MCF 10A (cell line): Measurements from ENCODE around the gene ZNF93. TPM values are rescaled to one million over a fixed set of nuclear protein-coding genes. Genes with fewer than 3 reads are reported as not detected.
"Not testable (repeated sequence)": the region's sequence is repeated elsewhere in the genome, so short reads cannot be mapped to it uniquely, and the experiment has no call there.

ENCODE experiments used
- BruUV-seq: library from RNA; stranded (reverse); fragments of 400-500 nt; replicated peaks from 2 replicates; lab custom pipeline; 2021; lab: Mats Ljungman, UMichigan
- CTCF ChIA-PET: fragments of 300-600 bp; sonication (Branson Sonifier 250); formaldehyde crosslinking; extraction: SDS; loops from one replicate; lab custom pipeline; 2021; ENCODE audit warnings: antibody characterized with exemption, inconsistent platforms; lab: Yijun Ruan, JAX
- POLR2A ChIA-PET: fragments of 300-600, 350-650 bp; sonication (Branson Sonifier 250); formaldehyde crosslinking; extraction: SDS; loops from one replicate; lab custom pipeline; 2020; ENCODE audit warnings: antibody characterized with exemption, inconsistent platforms; lab: Yijun Ruan, JAX
- DNase-seq: peaks from one replicate; pipeline ENCODE4 v3.0.0-alpha.2; 2018; ENCODE audit not compliant: unreplicated experiment
- H3K27ac Mint-ChIP-seq: one replicate; pipeline ENCODE4 v1.8.0; 2022; ENCODE audit warnings: mild to moderate bottlenecking, low read depth, mixed read lengths; ENCODE audit not compliant: unreplicated experiment
- H3K27me3 Mint-ChIP-seq: one replicate; pipeline ENCODE4 v1.8.0; 2022; ENCODE audit warnings: mixed read lengths; ENCODE audit not compliant: insufficient read depth, unreplicated experiment
- H3K36me3 Mint-ChIP-seq: one replicate; pipeline ENCODE4 v1.8.0; 2022; ENCODE audit warnings: mild to moderate bottlenecking, moderate library complexity, mixed read lengths; ENCODE audit not compliant: insufficient read depth, unreplicated experiment
- H3K4me1 Mint-ChIP-seq: one replicate; pipeline ENCODE4 v1.8.0; 2022; ENCODE audit warnings: mixed read lengths; ENCODE audit not compliant: insufficient read depth, unreplicated experiment
- H3K4me3 Mint-ChIP-seq: one replicate; pipeline ENCODE4 v1.8.0; 2022; ENCODE audit warnings: mild to moderate bottlenecking, moderate library complexity, mixed read lengths; ENCODE audit not compliant: unreplicated experiment
- H3K9me3 Mint-ChIP-seq: one replicate; pipeline ENCODE4 v1.8.0; 2022; ENCODE audit warnings: mixed read lengths; ENCODE audit not compliant: unreplicated experiment
- intact Hi-C: fragments of 100-400 bp; cut with micrococcal nuclease; formaldehyde crosslinking; loops from 2 replicates; pipeline ENCODE4 v1.14.1; 2022
- total RNA-seq: library from RNA; stranded (reverse); gene quantifications from 2 replicates; pipeline ENCODE4 v1.2.3, GENCODE V29; 2022
- TF ChIP-seq, protein P1 (sequence below): fragments of 200-600 bp; IDR thresholded peaks from one replicate; pipeline ENCODE4 v1.8.0; 2022; ENCODE audit warnings: antibody characterized with exemption, mild to moderate bottlenecking; ENCODE audit not compliant: unreplicated experiment

The ZNF93 gene
- total RNA-seq, 1 experiment from 2014 or later: 1.1 TPM

DNA sequence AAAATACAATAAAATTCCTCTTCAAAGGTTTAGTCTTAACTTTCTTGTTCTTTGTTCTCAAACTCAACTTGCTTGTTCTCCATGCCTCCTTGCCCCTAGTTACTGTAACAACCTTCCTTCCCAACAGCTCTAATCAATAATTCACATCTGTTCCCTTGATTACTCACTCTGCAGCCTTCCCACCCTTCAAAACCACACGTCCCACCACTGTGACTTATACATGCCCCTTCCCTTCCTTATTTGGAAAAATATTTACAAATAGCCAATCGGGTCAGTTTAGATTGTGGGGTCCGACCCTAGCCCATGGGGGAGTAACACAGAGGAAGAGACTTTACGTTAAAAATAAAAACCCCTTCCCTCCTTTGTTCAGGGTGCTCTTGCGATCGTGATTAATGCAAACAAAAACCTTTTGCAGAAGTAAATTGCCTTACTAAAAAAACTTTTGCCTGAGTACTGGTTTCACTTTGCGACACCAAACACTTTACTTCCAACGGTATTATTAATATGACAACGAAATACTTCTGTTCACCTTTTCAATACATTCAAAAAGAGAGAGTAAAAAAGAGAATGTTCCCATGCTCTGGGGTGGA, 512 bp upstream of the ZNF93 start:
- no peaks in the 10 kb centered on the region for H3K36me3 Mint-ChIP-seq
- CTCF ChIA-PET: no interaction called here
- H3K9me3 Mint-ChIP-seq: peaks cover 28% of the 10 kb centered on the region

DNA sequence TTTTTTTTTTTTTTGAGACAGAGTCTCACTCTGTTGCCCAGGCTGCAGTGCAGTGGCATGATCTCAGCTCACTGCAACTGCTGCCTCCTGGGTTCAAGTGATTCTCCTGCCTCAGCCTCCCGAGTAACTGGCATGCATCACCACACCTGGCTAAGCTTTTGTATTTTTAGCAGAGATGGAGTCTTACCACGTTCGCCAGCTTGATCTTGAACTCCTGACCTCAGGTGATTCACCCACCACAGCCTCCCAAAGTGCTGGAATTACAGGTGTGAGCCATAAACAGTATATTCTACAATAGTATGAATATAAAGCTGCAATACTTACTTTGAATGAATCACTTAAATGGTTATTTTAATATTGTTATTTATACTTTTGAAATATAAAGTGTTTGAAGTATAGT, 6.8 kb downstream of the ZNF93 start:
- H3K27me3 Mint-ChIP-seq, CTCF ChIA-PET, H3K4me3 Mint-ChIP-seq, intact Hi-C loops, H3K27ac Mint-ChIP-seq, BruUV-seq, DNase-seq, H3K4me1 Mint-ChIP-seq, POLR2A ChIA-PET, H3K36me3 Mint-ChIP-seq: not testable (repeated sequence)
- peaks cover 21% of the 10 kb centered on the region for H3K9me3 Mint-ChIP-seq

More for the DNA sequence above, 512 bp upstream of the ZNF93 start:
- DNase-seq: no peak
- H3K4me3 Mint-ChIP-seq: peak overlapping the region; percentile 77
- no peaks in the 10 kb centered on the region for H3K4me1 Mint-ChIP-seq
- POLR2A ChIA-PET: interaction anchor here (1.4 kb wide), 1 partner anchor 33 kb away, joined by 5 read pairs; no protein-coding TSS in a partner anchor
- peak overlapping the region; percentile 80 for H3K27ac Mint-ChIP-seq
- no TSS peak for BruUV-seq
- intact Hi-C loops: loop anchor here (1.0 kb wide), 1 partner anchor 124 kb away; no protein-coding TSS in a partner anchor
- H3K27me3 Mint-ChIP-seq: no peaks in the 10 kb centered on the region
- TF ChIP-seq, protein P1, sequence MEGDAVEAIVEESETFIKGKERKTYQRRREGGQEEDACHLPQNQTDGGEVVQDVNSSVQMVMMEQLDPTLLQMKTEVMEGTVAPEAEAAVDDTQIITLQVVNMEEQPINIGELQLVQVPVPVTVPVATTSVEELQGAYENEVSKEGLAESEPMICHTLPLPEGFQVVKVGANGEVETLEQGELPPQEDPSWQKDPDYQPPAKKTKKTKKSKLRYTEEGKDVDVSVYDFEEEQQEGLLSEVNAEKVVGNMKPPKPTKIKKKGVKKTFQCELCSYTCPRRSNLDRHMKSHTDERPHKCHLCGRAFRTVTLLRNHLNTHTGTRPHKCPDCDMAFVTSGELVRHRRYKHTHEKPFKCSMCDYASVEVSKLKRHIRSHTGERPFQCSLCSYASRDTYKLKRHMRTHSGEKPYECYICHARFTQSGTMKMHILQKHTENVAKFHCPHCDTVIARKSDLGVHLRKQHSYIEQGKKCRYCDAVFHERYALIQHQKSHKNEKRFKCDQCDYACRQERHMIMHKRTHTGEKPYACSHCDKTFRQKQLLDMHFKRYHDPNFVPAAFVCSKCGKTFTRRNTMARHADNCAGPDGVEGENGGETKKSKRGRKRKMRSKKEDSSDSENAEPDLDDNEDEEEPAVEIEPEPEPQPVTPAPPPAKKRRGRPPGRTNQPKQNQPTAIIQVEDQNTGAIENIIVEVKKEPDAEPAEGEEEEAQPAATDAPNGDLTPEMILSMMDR: no peak

DNA sequence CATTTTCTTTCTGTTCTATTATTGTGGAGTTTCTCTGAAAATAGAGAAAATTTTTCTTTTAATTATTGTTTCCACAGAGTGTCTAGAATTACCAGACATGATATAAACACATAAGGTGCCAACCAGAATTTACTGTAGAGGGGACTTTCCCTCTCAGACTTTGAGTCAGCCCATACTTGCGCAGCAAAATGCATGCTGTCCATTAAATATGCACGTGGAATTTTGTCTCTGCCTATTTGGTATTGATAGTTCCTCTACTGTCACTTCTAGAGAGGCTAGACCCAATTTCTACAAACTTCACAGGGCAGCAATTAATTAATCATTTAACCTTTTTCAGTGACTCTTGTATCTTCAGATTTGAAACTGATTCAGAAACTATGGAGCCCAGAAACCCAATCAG, 8.9 kb downstream of the ZNF93 start:
- ChIA-PET CTCF (no interaction called here), POLR2A (no interaction called here)
- no peak for DNase-seq
- H3K4me3 Mint-ChIP-seq: no peak overlapping the region
- no peaks in the 10 kb centered on the region for H3K36me3 Mint-ChIP-seq
- TF ChIP-seq, protein P1: no peak
- intact Hi-C loops: no loop called here
- H3K4me1 Mint-ChIP-seq: no peaks in the 10 kb centered on the region
- no peaks in the 10 kb centered on the region for H3K27me3 Mint-ChIP-seq
- peaks cover 16% of the 10 kb centered on the region for H3K9me3 Mint-ChIP-seq
- BruUV-seq: no TSS peak
- H3K27ac Mint-ChIP-seq: no peak overlapping the region

DNA sequence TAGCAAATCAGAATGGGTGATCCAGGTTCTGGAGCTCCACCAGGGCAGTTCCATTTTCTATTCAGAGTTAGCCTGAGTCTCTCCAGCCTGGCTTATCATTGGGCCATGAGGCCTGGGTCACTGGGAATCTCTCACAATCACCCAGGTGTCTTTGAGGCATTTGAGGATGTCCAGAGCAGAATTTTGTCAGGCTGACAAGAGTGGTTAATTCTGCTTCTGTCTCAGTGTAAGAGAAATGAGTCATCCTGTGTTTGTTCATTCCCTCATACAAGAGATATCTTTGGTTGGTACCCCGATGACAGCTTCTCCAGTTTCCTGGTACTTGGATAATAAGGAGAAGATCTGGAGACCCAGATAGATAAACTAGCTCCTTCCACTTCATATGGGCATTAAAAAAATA, 10.4 kb downstream of the ZNF93 start:
- no peaks in the 10 kb centered on the region for H3K4me1 Mint-ChIP-seq
- no TSS peak for BruUV-seq
- POLR2A ChIA-PET: interaction anchor here (0.7 kb wide), 1 partner anchor 846 kb away, joined by 3 read pairs; no protein-coding TSS in a partner anchor
- H3K27ac Mint-ChIP-seq: no peak overlapping the region
- TF ChIP-seq, protein P1: no peak
- no peak overlapping the region for H3K4me3 Mint-ChIP-seq
- no peaks in the 10 kb centered on the region for H3K27me3 Mint-ChIP-seq
- H3K9me3 Mint-ChIP-seq: peaks cover 8% of the 10 kb centered on the region
- intact Hi-C loops: no loop called here
- no peak for DNase-seq
- peaks cover 7% of the 10 kb centered on the region for H3K36me3 Mint-ChIP-seq
- CTCF ChIA-PET: no interaction called here
